ENCODE measurements around the gene BTBD2.

Gene BTBD2

DNA sequence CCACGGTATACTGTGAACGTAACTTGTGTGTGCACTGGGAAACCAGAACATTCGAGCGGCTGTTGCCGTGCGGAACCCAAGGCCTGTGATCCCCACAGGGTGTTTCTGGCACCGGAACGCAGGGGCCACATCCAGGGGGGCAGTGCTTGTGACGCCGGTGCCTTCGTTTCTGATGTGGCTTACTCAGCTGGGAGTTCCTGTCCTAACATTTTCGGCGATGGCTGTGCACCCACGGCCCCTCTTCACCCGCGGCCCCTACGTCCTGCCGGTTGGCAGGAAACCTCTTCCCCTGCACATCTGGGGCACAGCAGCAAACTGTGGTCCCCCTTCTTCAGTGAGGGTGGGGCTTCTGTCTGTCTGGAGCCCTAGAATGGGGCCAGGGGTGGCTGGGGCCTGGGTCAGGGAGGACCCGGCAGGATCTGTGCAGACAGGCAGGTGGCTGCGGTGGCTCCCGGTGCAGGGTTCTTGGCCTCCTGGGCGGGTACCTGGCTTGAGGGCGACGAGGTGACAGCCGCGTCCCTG lies 48.4 kb downstream of the BTBD2 start:
- DNase-seq (ENCODE audit: low spot score) (no peak), FAIRE-seq (no peak)

DNA sequence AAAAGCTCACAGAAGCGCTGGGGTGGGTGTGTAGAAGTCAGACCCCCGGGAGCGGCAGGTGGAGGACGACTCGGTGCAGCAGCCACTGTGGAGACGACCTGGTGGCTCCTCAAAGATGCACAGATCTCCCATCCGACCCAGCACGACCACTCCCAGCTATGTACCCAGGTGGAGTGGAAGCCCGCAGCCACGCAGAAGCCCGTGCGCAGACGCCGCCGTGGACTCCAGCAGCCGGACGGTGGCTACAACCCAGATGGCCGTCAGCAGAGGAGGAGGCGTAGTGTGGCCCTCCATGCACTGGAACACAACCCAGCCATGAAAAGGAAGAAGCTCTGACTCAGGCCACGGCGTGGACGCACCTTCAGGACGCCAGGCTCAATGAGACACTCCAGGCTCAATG lies 52.8 kb downstream of the BTBD2 start:
- no peak for FAIRE-seq
- no peak for DNase-seq (ENCODE audit: low spot score)

- DNase-seq (ENCODE audit: low spot score) (no peak), FAIRE-seq (no peak)
Observed at GRCh38 chr19:1961000-1961883, 54.3 kb downstream of the BTBD2 start.

DNA sequence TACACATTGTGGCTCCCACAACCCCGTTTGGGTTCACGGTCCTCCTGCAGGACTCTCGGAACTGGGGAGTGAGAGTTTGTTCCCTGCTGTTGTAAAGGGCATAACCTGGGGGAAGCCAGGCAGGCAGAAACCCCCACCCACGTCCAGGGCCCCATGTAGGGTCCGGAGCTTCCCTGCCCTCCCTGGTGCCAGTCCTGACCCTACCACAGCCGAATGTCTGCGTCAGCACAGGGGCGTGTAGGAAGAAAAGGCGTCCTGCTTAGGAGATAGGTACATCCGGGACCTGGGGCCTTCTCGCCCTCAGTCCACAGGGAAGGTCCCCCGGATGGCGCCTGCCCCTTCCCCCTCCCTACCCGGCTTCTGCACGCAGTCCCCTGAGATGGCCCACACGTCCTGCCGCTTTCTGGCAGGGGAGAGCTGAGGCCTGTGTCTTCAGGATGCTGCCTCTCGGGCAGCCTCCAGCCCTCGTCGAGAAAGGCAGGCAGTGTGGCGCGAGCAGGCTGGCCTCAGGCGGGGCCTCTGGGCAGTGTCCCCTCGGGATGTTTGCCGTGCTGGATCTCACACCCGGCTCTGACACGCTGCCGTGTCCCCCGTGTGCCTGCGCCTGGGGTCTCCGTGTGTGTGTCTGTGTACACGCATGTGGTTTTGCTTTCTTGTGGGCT lies 55.5 kb downstream of the BTBD2 start:
- FAIRE-seq (no peak), DNase-seq (ENCODE audit: low spot score) (no peak)

DNA sequence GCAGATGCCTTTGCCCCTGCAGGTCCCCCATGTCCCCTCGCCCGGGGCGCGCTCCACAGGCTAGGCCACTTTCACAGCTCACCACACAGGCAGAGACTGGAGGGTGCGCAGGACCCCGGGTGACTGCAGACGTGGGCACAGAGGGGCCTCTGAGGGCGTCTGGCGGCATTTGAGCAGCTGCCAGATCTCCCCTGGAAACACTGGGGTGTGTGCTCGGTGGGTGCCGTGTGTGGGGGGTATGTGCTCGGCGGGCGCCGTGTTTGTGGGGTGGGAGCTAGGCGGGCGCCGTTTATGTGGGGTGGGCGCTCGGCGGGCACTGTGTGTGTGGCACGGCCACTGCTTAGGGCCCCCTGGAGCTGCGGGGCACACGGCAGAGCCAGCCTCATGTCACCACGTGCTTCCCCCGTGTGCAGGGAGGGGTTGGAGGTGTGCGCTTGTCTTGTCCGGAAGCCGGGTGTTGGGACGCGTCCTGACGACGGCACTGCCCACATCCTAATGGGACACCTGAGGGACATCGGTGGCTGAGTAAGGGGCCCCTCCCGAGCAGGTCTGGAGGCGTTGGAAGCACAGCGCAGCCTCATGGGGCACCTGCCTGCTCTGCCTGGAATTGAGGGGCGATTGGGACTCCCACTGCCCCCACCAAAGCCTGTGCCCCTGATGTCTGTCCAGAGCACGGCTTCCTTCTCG lies 57.8 kb downstream of the BTBD2 start:
- no peak for DNase-seq (ENCODE audit: low spot score)
- FAIRE-seq = no peak

DNA sequence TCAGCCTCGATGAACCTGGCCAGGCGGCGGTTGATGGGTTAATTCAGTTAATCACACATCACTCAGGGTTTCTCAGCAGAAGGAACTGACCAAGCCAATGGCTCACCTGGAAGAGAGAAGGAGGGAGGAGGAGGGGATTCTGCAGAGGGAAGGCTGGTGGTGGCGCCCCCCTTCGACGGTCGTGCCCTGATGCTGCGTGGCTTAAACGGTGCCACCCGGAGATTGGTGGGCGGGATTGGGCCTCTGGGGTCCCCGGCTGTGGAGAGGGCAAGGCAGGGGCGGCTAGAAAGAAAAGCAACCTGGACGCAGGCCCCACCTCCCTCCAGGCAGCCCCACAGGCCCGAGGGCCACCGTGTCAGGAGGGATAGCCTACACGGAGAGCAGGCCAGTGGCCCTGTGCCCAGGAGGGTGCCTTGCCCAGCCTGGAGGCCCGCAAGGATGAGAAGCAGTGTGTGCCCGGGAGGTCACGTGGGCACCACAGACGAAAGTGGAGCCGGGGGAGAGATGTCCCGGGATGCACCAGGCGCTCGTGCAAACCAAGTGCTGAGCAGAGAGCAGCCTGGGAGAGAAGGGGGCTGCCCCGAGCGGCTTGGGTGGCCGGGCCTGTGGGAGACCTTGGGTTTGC lies 58.5 kb downstream of the BTBD2 start:
- DNase-seq (ENCODE audit: low spot score) (no peak), FAIRE-seq (no peak)

DNA sequence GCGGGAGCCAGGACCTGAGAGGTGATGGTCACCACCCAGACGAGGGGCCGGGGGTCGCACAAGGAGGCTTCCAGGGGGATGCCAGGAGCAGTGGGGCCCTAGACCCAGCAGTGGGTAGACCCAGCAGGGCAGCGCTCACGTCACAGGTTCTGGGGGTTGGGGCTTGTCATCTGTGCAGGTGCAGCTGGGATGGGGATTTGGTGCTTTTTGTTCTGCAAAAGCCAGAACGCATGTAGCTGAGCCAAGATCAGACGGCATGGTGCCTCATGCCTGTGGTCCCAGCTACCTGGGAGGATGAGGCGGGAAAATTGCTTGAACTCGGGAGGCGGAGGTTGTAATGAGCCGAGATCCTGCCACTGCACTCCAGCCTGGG lies 59.4 kb downstream of the BTBD2 start:
- DNase-seq (ENCODE audit: low spot score) (no peak), FAIRE-seq (no peak)

GRCh38 chr19:1955171-1956121 lies 60.1 kb downstream of the BTBD2 start:
- FAIRE-seq (no peak), DNase-seq (ENCODE audit: low spot score) (no peak)

DNA sequence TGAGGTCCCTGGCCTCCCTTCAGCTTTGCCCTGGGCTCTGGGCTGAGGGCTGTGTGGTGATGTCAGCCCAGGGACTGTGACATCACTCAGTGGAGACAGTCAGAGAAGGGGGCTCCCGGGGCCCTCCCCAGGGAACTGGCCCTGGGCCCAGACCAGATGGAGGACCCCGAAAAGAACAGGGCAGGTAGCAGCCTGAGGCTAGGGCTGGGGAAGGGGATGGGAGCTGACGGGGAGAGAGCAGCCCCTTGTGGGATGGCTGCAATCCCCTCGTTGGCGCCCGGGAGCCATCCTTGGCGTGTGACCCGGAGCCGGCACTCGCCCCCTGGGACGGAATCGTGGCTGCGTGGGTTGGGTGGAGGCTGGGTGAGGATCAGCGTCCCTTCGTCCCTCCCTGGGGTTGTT lies 61.0 kb downstream of the BTBD2 start:
- FAIRE-seq (no peak), DNase-seq (ENCODE audit: low spot score) (no peak)

- FAIRE-seq (no peak), DNase-seq (ENCODE audit: low spot score) (no peak)
Observed at GRCh38 chr19:1953441-1954094, 61.9 kb downstream of the BTBD2 start.

- no peak for FAIRE-seq
- no peak for DNase-seq (ENCODE audit: low spot score)
Observed at GRCh38 chr19:1953037-1953436, 62.5 kb downstream of the BTBD2 start.

DNA sequence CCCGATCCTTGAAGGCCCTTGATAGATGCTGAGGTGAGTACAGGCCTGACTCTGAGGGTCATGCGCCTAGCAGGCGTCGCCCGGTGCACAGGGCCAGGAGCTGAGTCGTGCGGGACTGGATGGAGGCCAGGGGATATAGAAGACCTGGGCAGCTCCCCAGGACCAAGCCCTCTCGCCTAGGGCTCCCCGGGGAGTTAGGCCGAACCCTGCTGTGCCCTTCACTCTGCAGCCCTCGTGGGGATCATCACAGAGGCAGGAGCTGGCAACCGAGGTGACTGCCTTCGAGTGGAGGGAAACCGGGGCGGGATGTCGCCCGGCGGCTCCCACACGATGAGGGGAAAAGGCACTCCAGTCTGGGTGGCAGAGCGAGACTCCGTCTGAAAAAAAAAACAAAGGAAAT lies 62.9 kb downstream of the BTBD2 start:
- DNase-seq (ENCODE audit: low spot score) = no peak
- no peak for FAIRE-seq

- DNase-seq (ENCODE audit: low spot score) (no peak), FAIRE-seq (no peak)
Observed at GRCh38 chr19:1950640-1951039, 64.9 kb downstream of the BTBD2 start.

DNA sequence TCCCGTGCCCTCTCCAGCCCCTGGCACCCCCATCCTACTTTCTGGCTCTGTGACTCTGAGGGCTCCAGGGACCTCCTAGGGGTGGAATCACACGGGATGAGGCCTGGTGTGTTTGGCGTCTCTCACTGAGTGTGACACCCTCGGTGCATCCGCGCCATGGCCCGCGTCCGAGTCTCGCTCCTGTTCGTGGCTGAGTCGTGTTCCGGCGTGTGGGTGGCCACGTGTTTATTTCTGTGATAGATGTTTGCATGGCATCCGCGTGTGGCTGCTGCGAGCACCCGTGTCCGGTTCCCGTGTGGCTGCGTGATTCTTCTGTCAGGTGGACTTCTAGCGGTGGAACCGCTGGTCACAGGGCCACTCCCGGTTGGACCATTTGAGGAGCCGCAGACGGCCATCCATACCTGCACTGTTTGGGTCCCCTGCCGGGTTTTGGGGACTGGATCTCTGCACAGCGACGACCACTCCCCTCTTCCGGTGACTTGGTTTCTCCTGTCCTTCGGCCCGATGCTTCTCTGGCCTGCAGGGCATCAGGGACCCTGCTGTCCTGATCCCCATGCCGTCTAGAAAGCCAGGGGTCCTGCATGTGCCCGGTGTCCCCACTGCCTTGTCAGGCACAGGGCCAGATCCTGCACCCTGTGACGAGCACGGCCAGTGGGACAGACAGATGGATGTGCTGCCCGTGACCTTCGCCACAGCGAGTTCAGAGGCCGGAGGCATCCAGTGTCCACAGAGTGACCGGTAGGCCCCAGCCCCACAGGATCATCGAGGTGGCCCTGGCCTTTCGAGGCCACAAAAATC lies 66.0 kb downstream of the BTBD2 start:
- FAIRE-seq (no peak), DNase-seq (ENCODE audit: low spot score) (no peak)

GRCh38 chr19:1947651-1948209 lies 67.8 kb downstream of the BTBD2 start:
- FAIRE-seq (no peak), DNase-seq (ENCODE audit: low spot score) (no peak)

DNA sequence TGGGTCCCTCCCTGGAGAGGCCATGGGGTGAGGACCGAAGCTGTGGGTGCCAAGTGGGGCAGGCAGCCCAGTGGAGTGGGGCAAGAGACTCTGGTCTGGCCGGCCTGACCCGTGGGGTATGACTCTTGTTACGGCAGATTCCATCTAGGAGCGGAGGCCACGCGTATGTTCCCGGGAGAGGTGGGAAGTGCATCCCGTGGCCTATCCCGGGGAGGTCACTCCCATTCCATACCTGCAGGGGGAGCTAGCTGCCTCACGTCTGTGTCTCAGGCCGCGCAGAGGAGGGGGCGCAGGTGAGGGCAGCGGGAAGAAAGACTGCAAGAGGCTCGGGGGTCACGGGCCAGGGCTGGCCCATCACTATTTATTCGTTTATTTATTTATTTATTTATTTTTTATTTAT lies 69.6 kb downstream of the BTBD2 start:
- DNase-seq (ENCODE audit: low spot score) = no peak
- no peak for FAIRE-seq

- DNase-seq (ENCODE audit: low spot score) (no peak), FAIRE-seq (no peak)
Observed at GRCh38 chr19:1944916-1945561, 70.5 kb downstream of the BTBD2 start.

Data from RCC 7860 (cell line).